ENCODE results near the gene SRRT.

The SRRT gene

DNA sequence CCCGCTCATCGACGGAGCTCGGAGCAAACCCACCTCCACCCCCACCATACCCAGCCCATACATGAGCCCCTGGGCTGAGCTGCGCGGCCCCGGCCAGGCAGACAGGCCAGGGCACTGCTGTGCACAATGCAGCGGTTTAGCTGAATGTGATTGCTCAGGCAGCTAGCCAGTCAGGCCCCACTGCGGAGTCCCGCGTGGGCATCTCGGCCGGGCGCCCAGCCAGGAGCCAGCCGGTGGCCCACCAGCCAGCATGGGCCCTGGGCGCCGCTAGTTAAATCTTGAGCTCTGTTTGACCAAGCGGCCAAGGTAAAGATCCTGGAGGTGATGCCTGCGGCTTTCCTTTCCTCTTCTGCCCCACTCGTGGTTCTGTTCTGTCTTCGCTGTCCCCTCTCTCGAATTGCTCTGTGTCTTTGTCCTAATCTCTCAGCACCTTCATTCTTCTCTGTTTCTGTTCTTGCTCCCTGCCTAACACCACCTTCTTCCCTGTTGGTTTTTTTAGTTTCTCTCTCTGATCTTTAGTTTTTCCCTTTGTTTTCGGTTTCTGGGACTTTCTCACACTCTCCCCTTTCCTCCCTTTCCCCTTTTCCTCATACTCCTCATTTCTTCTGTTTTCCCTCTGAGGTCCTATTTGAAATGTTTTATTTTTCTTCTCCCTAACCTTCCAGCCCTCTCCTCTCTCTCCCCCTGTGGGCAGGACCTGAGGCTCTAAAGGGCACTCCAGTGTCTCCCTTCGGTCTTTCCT, 8.1 kb downstream of the SRRT start:
- DNase-seq: no peak

- no peak for DNase-seq
Measured at GRCh38 chr7:100884736-100885439, 10.0 kb downstream of the SRRT start.

GRCh38 chr7:100885440-100886141, 10.7 kb downstream of the SRRT start:
- DNase-seq: no peak

DNA sequence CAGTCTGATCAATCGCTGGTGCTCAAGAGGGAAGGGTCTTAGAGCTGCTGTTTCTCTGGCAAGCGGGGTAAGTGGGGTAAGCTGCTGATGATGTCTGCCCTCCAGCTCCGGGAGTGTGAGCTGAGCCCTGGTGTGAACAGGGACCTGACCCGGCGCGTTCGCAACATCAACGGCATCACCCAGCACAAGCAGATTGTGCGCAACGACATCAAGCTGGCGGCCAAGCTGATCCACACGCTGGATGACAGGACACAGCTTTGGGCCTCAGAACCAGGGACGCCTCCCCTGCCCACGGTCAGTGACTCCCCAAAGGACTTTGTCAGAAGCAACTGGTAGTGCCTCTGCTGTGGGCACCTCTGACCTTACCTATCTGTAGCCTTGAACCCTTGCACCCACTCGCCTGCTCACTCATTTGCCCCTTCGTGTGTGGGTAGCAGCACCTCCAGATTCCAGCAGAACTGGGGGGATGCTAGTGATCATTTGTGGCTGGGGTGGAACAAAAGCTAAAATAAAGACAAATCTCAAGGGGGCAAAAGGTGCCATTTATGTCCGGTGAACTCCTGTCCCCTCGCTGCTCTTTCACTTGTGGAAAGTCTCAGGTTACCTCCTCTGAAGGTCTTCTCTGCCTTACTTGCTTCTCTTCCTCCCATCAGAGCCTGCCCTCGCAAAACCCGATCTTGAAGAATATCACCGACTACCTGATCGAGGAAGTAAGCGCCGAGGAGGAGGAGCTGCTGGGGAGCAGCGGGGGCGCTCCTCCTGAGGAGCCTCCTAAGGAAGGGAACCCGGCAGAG, 11.4 kb downstream of the SRRT start:
- no peak for DNase-seq

DNA sequence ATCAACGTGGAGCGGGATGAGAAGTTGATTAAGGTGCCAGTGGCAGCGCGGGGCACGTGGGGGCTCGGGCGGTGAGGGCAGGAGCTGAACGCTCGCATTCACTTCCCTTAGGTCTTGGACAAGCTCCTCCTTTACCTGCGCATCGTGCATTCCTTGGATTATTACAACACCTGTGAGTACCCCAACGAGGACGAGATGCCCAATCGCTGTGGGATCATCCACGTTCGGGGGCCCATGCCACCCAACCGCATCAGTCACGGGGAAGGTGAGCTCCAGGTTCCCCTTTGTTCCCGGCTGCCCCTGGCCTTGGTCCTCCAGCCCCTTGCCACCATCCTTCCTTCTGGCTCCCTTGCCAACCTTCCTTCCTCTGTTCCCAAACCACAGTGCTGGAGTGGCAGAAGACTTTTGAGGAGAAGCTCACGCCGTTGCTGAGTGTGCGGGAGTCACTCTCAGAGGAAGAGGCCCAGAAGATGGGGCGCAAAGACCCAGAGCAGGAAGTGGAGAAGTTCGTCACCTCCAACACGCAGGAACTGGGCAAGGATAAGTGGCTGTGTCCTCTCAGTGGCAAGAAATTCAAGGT, 12.1 kb downstream of the SRRT start:
- DNase-seq: no peak

- no peak for DNase-seq
Measured at GRCh38 chr7:100887516-100888290, 12.8 kb downstream of the SRRT start.

DNA sequence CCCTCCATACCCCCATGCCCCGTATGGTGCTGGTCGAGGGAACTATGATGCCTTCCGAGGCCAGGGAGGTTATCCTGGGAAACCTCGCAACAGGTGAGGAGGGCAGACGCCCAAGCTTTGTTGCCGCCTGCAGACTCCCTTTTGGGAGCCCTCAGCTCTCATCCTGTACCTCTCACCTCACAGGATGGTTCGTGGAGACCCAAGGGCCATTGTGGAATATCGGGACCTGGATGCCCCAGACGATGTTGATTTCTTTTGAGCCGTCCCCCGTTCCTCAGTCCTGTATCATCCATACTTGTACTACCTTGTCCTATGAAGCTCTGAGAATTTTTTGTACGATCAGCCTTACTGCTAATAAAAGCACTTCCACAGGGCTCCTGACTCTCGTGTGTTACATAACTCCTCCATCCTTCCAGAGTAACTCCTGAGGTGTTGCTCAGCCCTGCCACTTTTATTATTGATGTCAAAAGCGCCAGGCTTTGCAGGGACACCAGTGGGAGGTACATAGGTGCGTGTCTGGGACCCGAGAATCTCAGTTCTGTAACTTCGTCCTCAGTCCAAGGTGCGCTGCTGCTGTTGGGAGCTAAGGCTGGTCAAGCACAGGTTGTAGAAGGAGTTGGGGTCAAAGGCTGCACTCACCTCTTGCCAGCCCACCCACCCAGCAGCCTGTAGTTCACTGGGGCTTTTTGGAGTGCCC, 13.5 kb downstream of the SRRT start:
- no peak for DNase-seq

DNA sequence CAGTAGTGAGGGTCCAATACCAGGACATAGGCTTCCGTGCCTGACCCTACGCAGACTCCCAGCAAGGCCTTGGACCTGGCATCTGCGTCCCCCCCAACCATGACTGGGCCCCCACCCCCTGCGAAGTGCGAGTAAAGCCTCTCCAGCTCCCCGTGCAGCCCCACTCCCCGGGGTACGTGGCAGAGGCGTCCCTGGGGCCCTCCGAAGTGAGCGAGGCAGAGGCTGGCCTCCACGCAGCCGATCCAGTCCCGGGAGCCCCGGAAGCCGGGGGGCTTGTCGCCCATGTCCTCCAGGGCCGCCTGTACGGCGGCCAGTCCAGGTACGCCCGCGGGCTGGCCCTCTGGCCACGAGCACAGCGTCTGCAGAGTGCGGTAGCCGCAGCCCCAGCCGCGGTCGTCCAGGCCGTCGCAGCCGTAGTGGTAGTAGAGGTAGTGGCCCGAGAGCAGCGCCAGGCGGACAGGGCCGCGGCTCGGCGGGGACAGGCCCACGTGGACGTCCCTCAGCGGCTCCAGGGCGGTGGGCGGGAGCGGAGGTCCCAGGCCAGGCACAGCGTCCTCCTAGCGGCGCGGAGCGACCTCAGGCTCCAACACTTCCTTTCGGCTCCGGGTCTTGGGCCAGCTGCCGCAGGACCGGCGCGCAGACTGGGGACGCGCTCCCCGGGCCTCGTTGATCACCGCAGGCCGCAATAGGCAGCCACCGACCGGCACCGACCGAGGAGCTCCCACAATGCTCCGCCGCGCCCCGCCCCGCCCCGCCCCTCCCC, 14.3 kb downstream of the SRRT start, which contains the start of gene UFSP1:
Gene UFSP1, minus strand, starts transcription at position 728 of the 763 bp plus-strand sequence. Its CDS starts 444 bp downstream, at position 284.
- no peak for DNase-seq

DNA sequence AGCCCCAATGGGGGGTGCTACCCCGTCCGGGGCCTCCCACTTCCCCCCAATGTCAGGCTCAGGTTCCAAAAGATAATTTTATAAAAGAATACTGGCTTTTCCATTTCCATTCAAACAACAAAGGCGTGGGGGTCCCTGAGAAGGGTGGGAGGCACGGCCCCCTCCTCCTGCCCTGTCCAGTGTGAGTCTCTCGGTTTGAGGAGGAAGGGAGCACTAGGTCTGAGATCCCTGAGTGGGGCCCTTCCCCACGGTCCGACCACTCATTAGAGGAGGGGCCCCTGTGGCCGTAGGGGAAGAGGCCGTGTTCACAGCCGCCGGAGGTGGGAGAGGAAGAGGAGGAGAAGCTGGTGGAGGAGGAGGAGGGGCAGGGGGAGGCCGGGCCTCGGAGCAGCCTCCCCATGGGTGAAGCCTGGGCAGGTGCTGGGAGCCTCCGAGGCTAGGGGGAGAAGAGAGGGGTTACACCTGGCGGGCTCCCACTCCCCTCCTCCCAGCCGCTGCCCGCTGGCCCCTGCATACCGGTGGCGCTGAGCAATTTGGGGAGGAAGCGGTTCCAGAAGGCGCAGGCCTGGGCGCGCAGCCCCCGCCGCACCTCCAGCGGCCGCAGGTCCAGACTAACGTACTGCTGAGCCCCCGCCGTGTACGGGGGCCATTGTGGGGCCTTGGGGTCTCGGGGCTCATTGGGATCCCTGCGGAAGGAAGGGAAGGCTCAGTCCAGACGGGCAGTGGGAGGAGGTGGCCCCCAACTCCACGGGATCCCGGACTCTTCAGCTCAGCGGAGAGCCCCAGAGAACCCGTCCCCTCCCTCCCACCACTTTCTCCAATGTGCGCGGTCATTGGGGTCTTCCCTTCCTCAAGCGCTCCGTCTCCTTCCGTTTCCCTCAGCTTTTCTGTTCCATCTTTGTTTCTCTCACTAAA, 16.0 kb downstream of the SRRT start:
- DNase-seq: no peak

GRCh38 chr7:100891568-100892247, 16.8 kb downstream of the SRRT start:
- no peak for DNase-seq

DNA sequence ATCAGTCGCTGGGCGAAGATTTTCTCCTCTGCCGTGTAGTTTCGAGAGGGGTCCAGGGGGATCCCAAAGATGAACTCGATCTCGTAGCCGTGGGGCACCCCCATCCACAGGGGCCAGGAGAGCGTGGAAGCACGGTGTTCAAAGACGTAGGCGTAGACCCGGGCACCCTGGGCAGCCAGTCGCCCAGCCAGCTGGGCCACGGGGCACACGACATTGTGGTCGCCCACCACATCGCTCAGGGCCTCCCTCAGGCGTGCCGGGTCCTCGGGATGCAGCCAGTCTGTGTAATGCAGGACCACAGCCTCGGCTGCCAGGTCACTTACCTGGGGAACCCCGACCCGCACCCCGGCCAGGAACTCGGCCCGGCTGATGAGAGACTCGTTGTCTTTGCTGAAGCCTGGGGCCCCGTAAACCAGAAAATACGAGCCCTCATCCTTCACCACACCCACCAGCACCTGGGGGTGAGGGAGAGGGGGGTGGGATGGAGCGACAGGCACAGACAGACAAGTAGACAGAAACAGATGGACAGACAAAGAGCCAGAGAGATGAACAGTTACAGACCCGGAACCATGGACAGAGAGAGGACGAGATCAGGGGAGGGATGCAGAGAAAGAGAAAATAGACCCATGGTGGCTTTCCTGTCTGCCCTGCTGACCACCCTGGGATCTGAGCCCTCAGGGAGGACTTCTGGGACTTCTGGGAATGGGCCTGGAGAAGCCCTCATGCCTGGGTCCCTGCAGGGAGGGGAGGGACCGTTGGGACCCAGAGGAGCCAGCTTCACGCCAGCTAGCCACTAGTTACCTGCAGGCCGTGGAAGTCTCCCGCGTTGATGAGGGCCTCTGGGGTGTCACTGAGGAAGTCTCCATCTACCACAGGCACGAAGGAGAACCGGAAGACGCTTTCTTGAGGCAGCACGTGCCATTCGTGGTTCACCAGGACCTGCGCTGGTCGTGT, 17.7 kb downstream of the SRRT start:
- DNase-seq: no peak

- no peak for DNase-seq
Measured at GRCh38 chr7:100893318-100893895, 18.5 kb downstream of the SRRT start.

DNA sequence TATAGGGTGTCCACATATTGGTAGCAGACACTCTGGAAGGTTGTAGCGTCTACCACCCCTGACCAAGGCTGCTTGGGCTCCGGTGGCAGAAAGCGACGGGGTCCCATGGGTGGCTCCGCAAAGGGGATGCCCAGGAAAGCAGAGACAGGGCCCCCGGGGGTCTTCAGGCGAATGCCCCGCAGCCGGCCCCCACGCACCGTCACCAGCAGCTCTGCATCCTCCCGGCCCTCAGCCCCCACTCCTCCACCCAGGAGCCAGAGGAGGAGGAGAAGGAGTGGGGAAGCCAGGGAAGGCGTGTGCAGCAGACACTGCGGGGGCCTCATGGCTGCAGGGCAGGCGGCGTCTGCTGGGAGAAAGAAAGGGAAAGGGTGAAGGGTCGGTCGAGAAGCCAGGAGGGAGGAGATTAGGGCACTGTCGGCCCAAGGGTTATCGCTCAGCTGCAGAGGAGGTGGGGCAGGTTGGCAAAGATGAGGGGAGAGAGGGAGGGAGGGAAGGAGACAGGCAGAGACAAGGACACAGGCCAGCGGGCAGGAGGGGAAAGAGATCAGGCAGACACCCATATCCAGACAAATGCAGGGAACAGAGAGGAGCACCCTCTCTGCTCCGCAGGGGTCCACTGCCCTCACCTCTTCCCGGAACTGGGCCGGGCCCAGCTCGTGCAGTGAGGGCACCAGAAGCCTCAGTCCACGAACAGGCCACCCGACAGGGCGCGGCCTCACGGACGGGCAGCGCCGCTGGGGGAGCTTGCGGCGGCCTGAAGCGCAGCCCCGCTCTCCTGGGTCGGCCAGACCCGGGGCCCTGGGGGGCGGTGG, 19.2 kb downstream of the SRRT start:
- no peak for DNase-seq

- DNase-seq: peak; percentile 25
Measured at GRCh38 chr7:100894860-100895700, 20.2 kb downstream of the SRRT start.

- DNase-seq: no peak
Measured at GRCh38 chr7:100895701-100895955, 20.7 kb downstream of the SRRT start, which contains the start of gene ACHE. TSS of gene ACHE (minus strand) at chr7:100895888. CDS start at chr7:100894232, 1,656 bp downstream.

All from COR-L47 (cell line).